GM19240 (cell line): ENCODE results near the gene KRTAP10-5.
"Not testable (repeated sequence)": the region's sequence is repeated elsewhere in the genome, so short reads cannot be mapped to it uniquely, and the experiment has no call there.

Source experiments
- DNase-seq: peaks from one replicate; pipeline ENCODE4 v3.0.0; 2011; ENCODE audit warnings: low spot score; ENCODE audit not compliant: insufficient read length

Gene KRTAP10-5

GRCh38 chr21:44571844-44572782 lies 8.3 kb downstream of the KRTAP10-5 start:
- DNase-seq = no peak

- no peak for DNase-seq
Observed at GRCh38 chr21:44571296-44571695, 9.1 kb downstream of the KRTAP10-5 start.

- no peak for DNase-seq
Observed at GRCh38 chr21:44569861-44570517, 10.4 kb downstream of the KRTAP10-5 start.

GRCh38 chr21:44568667-44569556 lies 11.5 kb downstream of the KRTAP10-5 start:
- no peak for DNase-seq

- DNase-seq = no peak
Observed at GRCh38 chr21:44568261-44568660, 12.1 kb downstream of the KRTAP10-5 start.

- no peak for DNase-seq
Observed at GRCh38 chr21:44567481-44568171, 12.8 kb downstream of the KRTAP10-5 start.

- DNase-seq = no peak
Observed at GRCh38 chr21:44566403-44566802, 14.0 kb downstream of the KRTAP10-5 start.

GRCh38 chr21:44564886-44565598 lies 15.4 kb downstream of the KRTAP10-5 start:
- DNase-seq = no peak

- no peak for DNase-seq
Observed at GRCh38 chr21:44564099-44564498, 16.3 kb downstream of the KRTAP10-5 start.

- DNase-seq = no peak
Observed at GRCh38 chr21:44558695-44559094, 21.7 kb downstream of the KRTAP10-5 start, which contains the start of gene KRTAP10-3. TSS of gene KRTAP10-3 (minus strand) at chr21:44558795. CDS start at chr21:44558715, 80 bp downstream.

- DNase-seq = not testable (repeated sequence)
Observed at GRCh38 chr21:44558329-44558675, 22.1 kb downstream of the KRTAP10-5 start.

- no peak for DNase-seq
Observed at GRCh38 chr21:44557491-44558328, 22.7 kb downstream of the KRTAP10-5 start.

- DNase-seq = no peak
Observed at GRCh38 chr21:44556879-44557278, 23.5 kb downstream of the KRTAP10-5 start.

GRCh38 chr21:44555200-44555875 lies 25.1 kb downstream of the KRTAP10-5 start:
- DNase-seq = no peak

- no peak for DNase-seq
Observed at GRCh38 chr21:44552681-44553080, 27.7 kb downstream of the KRTAP10-5 start.

GRCh38 chr21:44552136-44552535 lies 28.3 kb downstream of the KRTAP10-5 start:
- DNase-seq = no peak

- DNase-seq = no peak
Observed at GRCh38 chr21:44551340-44551961, 29.0 kb downstream of the KRTAP10-5 start, which contains the start of gene KRTAP10-2. TSS of gene KRTAP10-2 (minus strand) at chr21:44551505. CDS start at chr21:44551458, 47 bp downstream.

- no peak for DNase-seq
Observed at GRCh38 chr21:44550807-44551206, 29.6 kb downstream of the KRTAP10-5 start.
